Mononuclear cell (primary cell): ENCODE measurements around the gene CACNA1B. TPM values are rescaled to one million over a fixed set of nuclear protein-coding genes. Genes with fewer than 3 reads are reported as not detected.
"Not testable (repeated sequence)": the region's sequence is repeated elsewhere in the genome, so short reads cannot be mapped to it uniquely, and the experiment has no call there.

Experiments used
- H3K27me3 ChIP-seq: 2 replicates; pipeline ENCODE4 v1.6.0; 2011; ENCODE audit warnings: low read length, control low read depth; ENCODE audit not compliant: insufficient read depth
- H3K4me1 ChIP-seq: 2 replicates; pipeline ENCODE4 v1.5.1; 2011; ENCODE audit warnings: mild to moderate bottlenecking, low read length, control low read depth; ENCODE audit not compliant: insufficient read depth
- H3K4me3 ChIP-seq: 2 replicates; pipeline ENCODE4 v1.5.1; 2011; ENCODE audit warnings: mild to moderate bottlenecking, low read length, moderate library complexity
- H3K9me3 ChIP-seq: 2 replicates; pipeline ENCODE4 v1.5.1; 2011; ENCODE audit warnings: low read depth, mild to moderate bottlenecking, control low read depth, low read length
- total RNA-seq: library from RNA; depleted of rRNA; stranded (reverse); fragments of >200 nt; gene quantifications from one replicate; pipeline ENCODE4 v1.2.3, GENCODE V29; 2012

CACNA1B gene
- total RNA-seq = under 0.01 TPM

DNA sequence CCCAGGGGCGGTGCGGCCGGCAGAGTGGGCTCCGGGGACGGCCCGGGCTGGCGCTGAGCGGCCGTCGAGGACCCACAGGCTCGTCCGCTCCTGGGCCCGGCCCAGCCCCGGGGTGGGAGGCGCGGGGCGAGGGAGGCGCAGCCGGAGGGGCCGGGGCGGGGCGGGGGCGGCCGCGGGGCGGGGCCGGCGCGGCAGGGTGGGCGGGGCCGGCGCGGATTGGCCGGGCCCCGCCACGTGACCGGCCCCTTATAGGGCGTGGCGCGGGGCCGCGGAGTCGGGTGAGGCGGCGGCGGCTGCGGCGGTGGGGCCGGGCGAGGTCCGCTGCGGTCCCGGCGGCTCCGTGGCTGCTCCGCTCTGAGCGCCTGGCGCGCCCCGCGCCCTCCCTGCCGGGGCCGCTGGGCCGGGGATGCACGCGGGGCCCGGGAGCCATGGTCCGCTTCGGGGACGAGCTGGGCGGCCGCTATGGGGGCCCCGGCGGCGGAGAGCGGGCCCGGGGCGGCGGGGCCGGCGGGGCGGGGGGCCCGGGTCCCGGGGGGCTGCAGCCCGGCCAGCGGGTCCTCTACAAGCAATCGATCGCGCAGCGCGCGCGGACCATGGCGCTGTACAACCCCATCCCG is at the start of gene CACNA1B:
Gene CACNA1B (plus strand): TSS at position 277 of the 617 bp plus-strand sequence. CDS start 152 bp downstream, at position 429.
- H3K27me3 ChIP-seq = peaks cover 15% of the 10 kb centered on the region
- H3K4me3 ChIP-seq, H3K4me1 ChIP-seq, H3K9me3 ChIP-seq: not testable (repeated sequence)

DNA sequence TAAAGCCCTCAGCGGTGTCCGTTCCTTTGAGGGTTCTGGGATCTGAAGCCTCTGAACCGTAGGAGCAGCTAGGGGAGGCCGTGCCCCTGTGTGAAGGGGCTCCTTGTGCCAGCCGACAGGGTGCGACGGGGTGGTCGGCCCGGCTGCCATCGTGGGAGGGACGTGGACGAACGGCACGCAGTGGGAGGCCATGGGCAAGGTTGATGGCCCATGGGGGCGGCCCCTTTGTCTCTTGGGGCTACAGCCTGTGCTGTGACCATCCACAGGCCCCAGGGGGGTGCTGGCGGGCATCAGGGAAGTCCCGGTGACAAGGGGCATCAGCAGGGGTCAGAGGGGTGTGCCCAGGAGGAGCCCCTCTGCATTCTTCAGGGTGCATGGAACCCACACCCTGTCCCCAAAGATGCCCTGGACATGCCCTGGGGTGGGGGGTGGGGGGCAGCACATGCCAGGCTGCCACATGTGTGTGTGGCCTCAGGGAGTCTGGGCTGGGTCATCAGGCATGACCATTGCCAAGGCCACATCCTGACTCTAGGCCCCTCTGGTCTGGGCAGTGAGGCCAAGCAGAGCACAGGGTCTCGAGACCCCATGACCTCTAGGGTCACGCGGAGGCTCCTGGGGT is 49.6 kb upstream of the CACNA1B start:
- Histone ChIP-seq H3K4me1 (no peaks in the 10 kb centered on the region), H3K4me3 (no peak overlapping the region), H3K27me3 (no peaks in the 10 kb centered on the region)

DNA sequence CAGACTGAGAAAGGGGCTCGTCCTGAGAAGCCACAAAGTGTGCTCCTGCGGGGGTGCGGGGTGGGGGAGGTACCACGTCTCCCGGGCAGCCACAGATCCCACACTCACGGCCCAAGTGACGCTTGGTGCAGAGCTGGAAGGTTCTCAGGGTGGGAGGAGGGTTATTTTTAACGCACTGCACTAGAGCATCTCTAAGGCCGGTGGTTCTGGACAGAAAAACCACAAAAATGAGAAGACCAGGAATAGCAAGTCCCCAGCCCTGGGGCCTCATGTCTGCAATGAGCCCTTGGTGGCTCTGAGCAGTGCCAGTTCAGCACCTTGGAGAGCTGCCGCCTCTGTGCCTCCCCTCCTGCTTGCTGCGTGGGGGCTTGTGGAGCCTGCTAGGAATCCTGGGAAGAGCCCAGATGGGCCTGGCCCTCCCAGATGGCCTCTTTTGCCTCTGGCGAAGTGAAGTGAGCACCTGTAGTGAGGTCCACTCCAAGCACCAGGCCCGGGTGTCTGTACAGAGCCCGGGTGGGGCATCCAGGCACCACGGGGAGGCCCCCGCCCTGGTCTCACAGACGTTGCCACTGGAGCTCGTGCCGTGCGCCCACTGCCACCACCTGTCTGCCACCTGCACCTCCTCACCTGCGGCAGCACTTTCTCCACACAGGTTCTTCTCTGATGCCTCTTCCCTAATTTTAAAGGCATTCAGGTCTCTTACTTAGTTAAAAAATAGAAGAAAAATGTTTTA is 48.9 kb upstream of the CACNA1B start:
- Histone ChIP-seq H3K4me1 (no peaks in the 10 kb centered on the region), H3K9me3 (no peaks in the 10 kb centered on the region), H3K4me3 (no peak overlapping the region), H3K27me3 (no peaks in the 10 kb centered on the region)

More for the DNA sequence above, 49.6 kb upstream of the CACNA1B start:
- no peaks in the 10 kb centered on the region for H3K9me3 ChIP-seq

DNA sequence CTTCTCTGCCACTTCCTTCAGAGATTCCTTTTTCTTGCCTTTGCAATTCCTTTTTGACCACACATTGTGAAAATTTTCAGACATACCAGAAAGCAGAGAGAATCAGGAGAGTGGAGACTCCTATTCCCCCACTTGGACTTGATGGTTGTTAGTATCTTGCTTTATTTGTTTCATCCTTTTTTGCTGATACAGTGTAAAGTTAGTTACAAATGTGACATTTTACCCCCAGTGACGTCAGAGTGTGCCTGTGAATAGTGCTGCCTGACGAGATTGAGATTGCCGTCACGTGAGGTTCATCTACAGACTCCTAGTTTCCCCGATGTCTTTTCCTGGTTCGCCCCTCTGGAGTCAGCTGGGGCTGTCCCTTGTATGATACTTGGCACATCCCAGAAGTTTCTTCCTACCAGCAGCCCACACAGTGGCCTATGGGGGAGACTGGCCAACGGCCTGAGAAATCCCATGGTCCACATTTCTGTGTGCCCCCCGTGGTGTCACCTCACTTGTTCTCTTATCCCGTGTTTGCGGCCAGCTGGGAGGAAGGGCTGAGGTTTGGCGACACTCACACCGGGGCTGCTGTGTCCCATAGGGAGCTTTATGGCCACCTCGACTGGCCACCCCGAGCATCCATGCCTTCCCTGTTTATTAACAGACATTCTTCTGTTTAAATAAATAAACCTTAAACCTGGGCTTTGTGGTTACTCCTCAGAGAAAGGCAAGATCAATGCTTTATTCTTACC is 48.2 kb upstream of the CACNA1B start:
- no peaks in the 10 kb centered on the region for H3K4me1 ChIP-seq
- no peaks in the 10 kb centered on the region for H3K27me3 ChIP-seq
- no peaks in the 10 kb centered on the region for H3K9me3 ChIP-seq
- H3K4me3 ChIP-seq = no peak overlapping the region

DNA sequence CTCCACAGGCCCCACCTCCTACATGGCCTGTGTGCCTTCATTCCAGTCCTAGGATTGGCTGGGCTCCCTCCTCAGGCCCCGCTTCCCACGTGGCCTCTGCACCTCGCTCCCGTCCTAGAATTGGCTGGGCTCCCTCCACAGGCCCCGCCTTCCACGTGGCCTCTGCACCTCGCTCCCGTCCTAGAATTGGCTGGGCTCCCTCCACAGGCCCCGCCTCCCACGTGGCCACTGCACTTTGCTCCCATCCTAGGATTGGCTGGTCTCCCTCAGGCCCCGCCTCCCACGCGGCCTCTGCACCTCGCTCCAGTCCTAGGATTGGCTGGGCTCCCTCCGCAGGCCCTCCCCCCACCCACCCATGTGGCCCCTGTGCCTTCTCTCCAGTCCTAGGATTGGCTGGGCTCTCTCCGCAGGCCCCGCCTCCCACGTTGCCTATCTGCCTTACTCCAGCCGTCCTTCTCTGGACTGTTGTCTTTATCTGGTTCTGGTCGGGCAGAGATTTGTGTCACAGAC is 45.3 kb upstream of the CACNA1B start:
- H3K27me3 ChIP-seq = no peaks in the 10 kb centered on the region
- H3K4me1 ChIP-seq = no peaks in the 10 kb centered on the region
- H3K9me3 ChIP-seq = no peaks in the 10 kb centered on the region
- no peak overlapping the region for H3K4me3 ChIP-seq

DNA sequence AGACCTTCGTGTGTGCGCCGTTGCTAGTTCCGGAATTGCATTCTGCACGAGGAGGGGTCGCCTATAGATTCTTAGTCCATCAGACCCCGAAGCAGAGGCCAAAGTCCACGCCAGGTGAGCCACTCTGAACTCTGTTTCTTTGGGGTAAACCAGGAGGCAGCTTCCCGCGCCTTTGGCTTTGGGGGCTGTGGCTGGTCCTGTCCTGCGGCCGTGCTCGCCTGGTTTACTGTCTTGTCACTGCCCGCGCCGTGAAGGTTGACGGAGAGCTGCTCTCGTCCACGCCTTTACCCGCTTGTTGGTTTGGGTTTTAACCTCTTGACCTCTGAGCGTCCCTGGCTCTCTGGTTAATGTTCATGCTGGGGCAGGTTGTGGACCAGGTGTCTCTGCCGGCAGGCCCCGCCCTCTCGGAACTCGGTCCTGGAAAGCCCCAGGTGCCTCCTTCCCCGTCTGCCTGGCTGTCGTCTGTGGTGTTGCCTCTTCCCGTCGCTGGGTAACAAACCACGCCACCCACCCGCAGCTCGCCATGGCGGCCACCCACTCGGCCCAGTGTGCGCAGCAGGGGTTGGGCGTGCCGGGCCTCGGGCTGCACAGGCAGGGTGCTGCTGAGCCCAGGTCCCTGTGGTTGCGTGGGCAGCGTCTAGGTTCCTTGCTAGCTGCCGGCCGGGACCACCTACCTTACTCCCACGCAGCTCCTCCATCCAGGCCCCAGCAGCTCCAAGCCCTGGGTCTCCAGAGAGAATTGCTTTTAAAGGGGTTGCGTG is 44.6 kb upstream of the CACNA1B start:
- Histone ChIP-seq H3K4me3 (no peak overlapping the region), H3K9me3 (no peaks in the 10 kb centered on the region), H3K27me3 (no peaks in the 10 kb centered on the region), H3K4me1 (no peaks in the 10 kb centered on the region)

DNA sequence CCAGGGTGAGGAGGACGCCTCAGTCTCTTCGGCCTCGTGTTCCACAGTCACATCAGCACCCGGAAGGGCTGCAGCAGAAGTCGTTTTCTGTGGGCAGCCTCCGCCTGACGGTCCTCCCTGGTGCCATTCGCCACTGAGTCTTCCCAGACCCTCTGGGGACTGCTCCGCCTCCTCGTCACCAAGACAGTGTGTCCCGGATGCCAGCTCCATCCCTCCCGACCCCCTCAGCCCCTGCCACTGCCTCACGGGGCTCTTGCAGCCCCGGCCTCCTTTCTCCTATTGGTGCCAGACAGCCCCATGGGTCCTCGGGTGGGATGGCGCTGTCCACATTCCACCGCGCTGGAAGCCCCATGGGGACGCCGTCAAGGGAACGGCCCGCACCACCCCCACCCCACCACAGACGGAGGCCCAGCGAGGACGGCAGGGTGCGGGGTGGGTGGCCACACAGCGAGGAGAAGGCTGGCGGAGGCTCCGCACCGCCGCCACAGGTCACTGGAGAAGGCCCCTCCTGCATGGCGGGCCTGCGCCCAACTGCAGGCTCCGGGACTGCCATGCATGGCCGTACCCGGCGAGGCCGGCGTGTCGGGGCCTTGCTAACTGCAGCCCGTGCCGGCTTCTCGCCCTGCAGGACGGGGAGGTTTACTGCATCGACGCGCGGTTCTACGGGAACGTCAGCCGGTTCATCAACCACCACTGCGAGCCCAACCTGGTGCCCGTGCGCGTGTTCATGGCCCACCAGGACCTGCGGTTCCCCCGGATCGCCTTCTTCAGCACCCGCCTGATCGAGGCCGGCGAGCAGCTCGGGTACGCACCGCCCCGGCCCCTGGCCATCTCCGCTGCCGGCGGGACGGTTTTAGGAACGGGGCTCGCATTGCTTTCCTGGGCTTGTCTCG is 43.6 kb upstream of the CACNA1B start:
- Histone ChIP-seq H3K4me1 (no peaks in the 10 kb centered on the region), H3K27me3 (no peaks in the 10 kb centered on the region), H3K9me3 (no peaks in the 10 kb centered on the region), H3K4me3 (no peak overlapping the region)

DNA sequence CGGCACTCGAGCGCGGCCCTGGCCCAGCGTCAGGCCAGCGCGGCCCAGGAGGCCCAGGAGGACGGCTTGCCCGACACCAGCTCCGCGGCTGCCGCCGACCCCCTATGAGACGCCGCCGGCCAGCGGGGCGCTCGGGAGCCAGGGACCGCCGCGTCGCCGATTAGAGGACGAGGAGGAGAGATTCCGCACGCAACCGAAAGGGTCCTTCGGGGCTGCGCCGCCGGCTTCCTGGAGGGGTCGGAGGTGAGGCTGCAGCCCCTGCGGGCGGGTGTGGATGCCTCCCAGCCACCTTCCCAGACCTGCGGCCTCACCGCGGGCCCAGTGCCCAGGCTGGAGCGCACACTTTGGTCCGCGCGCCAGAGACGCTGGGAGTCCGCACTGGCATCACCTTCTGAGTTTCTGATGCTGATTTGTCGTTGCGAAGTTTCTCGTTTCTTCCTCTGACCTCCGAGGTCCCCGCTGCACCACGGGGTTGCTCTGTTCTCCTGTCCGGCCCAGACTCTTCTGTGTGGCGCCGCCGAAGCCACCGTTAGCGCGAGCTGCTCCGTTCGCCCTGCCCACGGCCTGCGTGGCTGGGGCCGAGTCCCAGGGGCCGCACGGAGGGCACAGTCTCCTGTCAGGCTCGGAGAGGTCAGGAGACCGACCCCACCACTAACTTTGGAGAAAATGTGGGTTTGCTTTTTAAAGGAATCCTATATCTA is 42.6 kb upstream of the CACNA1B start:
- Histone ChIP-seq H3K9me3 (no peaks in the 10 kb centered on the region), H3K27me3 (no peaks in the 10 kb centered on the region), H3K4me3 (no peak overlapping the region), H3K4me1 (no peaks in the 10 kb centered on the region)

DNA sequence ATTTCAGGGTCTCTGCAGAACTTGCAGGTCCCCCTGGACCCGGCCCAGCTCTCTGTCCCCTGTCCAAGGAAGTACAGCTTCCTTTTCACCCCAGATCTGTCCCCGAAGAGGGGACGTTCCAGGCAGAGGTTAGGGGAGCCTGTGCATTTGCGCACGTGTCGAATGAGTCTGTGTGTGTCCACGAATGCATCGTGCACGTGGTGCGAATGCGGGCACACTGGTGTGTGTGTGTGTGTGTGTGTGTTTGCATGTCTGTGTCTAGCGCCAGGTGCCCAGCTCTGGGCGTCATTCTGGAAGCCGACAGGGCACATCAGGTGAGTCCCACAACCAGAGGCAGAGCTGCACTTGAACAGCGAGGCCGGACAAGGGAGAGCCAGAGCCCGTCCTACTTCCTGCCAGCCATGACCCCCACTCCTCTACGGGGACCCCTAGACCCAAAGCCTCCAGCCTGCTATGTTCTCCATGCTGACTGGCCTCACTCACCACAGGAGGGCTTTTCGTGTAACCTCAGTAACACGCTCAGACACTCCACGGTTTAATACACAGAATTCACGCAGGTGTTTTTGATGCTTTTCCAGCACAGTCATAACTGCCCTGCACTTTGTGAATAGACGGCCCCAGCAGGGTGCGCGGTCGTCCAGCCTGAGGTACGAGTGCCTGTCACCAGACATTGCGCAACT is 41.3 kb upstream of the CACNA1B start:
- Histone ChIP-seq H3K4me3 (no peak overlapping the region), H3K4me1 (no peaks in the 10 kb centered on the region), H3K9me3 (no peaks in the 10 kb centered on the region), H3K27me3 (no peaks in the 10 kb centered on the region)

DNA sequence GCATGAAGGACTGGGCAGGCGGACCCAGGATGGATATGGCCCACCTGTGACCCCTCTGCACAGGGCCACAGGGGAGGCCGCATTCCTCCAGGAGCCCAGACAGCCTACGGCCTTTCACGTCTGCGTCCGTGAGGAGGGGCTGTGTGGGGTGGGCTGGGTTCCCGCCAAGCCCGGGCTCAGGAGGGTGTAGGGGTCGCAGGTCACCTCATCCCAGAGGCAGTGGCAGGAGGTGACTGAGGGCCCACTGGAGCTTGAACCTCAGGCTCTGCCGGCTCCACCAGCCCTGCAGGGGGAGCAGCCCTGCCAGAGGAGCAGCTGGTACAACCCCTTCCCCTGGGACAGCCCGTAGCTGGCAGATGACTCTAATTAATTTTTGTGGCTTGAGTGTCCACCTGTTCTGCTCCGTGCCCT is 40.7 kb upstream of the CACNA1B start:
- Histone ChIP-seq H3K27me3 (no peaks in the 10 kb centered on the region), H3K4me1 (no peaks in the 10 kb centered on the region), H3K9me3 (no peaks in the 10 kb centered on the region)

DNA sequence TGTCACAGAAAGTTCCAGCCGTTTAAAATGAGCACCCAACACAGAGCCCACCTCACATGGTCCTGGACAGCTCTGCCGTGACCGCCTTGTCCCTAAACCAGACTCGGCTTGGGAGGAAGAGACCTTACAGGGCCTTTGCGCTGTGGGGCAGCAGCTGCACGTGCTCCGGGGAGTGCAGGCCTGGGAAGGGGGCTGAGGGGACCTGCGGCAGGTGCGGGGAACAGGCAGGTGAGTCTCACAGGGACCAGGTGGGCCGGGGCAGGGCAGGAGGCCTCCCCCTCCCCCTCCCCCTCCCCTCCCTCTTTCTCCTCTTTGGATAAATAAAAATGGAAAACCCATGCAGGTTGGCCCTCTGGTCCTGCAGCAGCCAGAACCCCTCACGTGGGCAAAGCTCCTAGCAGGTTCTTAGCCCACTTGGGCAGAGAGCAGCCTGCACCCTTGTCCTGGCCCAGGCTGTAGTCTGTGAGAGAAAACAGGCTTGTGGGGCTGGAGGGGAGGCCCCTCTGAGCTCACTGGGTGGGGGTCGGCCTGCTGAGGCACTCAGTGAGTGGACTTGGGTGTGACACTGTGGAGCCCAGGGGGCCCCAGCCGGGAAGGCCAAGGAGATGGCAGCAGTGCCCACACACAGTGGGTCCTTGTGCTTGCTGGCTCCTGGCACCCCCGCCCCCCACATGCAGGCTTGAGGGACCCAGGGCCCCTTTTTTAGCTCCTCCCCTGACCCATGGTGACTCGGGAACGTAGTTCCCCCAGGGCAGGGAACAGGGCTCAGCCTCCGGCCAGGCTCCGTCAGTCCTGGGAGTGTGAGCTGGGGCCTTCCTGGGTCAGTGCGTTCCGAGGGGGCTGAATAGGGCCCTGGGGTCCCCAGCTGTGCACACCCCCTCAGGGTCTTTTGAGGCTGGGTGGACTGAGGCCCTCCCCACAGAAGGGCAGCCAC is 40.0 kb upstream of the CACNA1B start:
- Histone ChIP-seq H3K4me3 (no peak overlapping the region), H3K27me3 (no peaks in the 10 kb centered on the region), H3K4me1 (no peaks in the 10 kb centered on the region), H3K9me3 (no peaks in the 10 kb centered on the region)

More for the DNA sequence above, 40.7 kb upstream of the CACNA1B start:
- no peak overlapping the region for H3K4me3 ChIP-seq

DNA sequence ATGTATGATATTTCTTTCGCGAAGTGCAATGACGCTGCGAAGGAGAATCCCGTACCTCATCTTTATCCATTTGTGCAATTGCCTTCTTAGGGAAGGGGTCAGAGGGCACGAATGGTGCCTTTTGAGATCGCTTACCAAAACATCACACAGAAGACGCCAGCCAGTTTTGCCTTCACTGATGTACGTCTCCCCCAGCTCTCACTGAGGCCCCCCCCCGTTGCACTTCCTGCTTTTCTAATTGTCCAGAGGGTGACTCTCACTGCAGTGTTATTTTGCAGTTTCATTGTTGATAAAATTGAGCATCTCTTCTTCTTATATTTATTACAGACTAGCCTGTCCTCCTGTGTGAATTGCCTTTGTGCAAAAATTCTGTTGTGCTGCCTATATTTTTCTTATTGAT is 39.0 kb upstream of the CACNA1B start:
- Histone ChIP-seq H3K27me3 (no peaks in the 10 kb centered on the region), H3K9me3 (no peaks in the 10 kb centered on the region), H3K4me3 (no peak overlapping the region), H3K4me1 (no peaks in the 10 kb centered on the region)
